Upper lobe of left lung (tissue), 6 donors: ENCODE measurements around the gene SCRN3. TPM values are rescaled to one million over a fixed set of nuclear protein-coding genes. Genes with fewer than 3 reads are reported as not detected.
"Not testable (repeated sequence)": the region's sequence is repeated elsewhere in the genome, so short reads cannot be mapped to it uniquely, and the experiment has no call there.

Source experiments
- ATAC-seq, 2 donors: fragments of 200-7000 bp; cut with Tn5 transposase; one replicate each; pipeline ENCODE4 v1.9.1; 2022; ENCODE audit warnings: mild to moderate bottlenecking in 2 of 2, moderate library complexity in 2 of 2; ENCODE audit not compliant: low FRiP score in 2 of 2
- DNase-seq, 2 donors: peaks; one replicate each; pipeline ENCODE4 v3.0.0-alpha.2; 2019 to 2020
- H3K27ac ChIP-seq, 4 donors: fragments of 200-600 bp; sonication (generic); one replicate each; pipeline ENCODE4 v1.5.1; 2016 to 2019
- H3K27me3 ChIP-seq, 4 donors: fragments of 200-600 bp; sonication (generic); one replicate each; pipeline ENCODE4 v1.5.1; 2017 to 2019
- H3K36me3 ChIP-seq, 4 donors: fragments of 200-600 bp; sonication (generic); one replicate each; pipeline ENCODE4 v1.5.1; 2016 to 2019
- H3K4me1 ChIP-seq, 4 donors: fragments of 200-600 bp; sonication (generic); one replicate each; pipeline ENCODE4 v1.5.1; 2018 to 2019
- H3K4me3 ChIP-seq, 4 donors: fragments of 200-600 bp; sonication (generic); one replicate each; pipeline ENCODE4 v1.5.1; 2017 to 2019; ENCODE audit warnings: mild to moderate bottlenecking in 2 of 4, moderate library complexity in 1 of 4
- H3K9me3 ChIP-seq, 4 donors: fragments of 200-600 bp; sonication (generic); one replicate each; pipeline ENCODE4 v1.5.1; 2018 to 2019
- CTCF ChIP-seq, 6 experiments: fragments of 450-650 bp in 4 of 6; fragments of 200-600 bp in 2 of 6; sonication (generic) in 2 of 6; IDR thresholded peaks; one replicate each; pipeline ENCODE4 v1.5.1; 2016 to 2019; ENCODE audit warnings: antibody characterized with exemption in 6 of 6
- EP300 ChIP-seq, 4 donors: sonication (generic); formaldehyde crosslinking; IDR thresholded peaks; one replicate each; pipeline ENCODE4 v1.5.1; 2017; ENCODE audit warnings: antibody characterized with exemption in 4 of 4, control low read depth in 2 of 4
- POLR2A ChIP-seq, 4 donors: fragments of 450-650 bp; IDR thresholded peaks; one replicate each; pipeline ENCODE4 v1.5.1; 2016 to 2017; ENCODE audit warnings: antibody characterized with exemption in 4 of 4, mild to moderate bottlenecking in 2 of 4
- POLR2AphosphoS5 ChIP-seq, 2 donors: sonication (generic); formaldehyde crosslinking; IDR thresholded peaks; one replicate each; pipeline ENCODE4 v1.5.1; 2017; ENCODE audit warnings: antibody characterized with exemption in 2 of 2
- WGBS, 2 donors: methylation state at CpG; one replicate each; pipeline ENCODE4 v1.1.5; 2017 to 2018; 5-methylcytosine and 5-hydroxymethylcytosine counted together
- total RNA-seq, 6 donors: library from RNA; depleted of rRNA in 4 of 6; stranded (reverse); fragments of >200 nt in 4 of 6; gene quantifications; one replicate each; pipeline versions ENCODE4 v1.1.0 to v1.2.1, GENCODE V29; 2016 to 2021
- donor health status: DM: no; HTN: no; CAD: no; lungs with moderate emphysema.
- donor health status: DM: no; HTN: yes; CAD: no; lungs with severe emphysema.

SCRN3 gene
- total RNA-seq, 6 donors from 2014 or later, result 5.1 to 43.0 (median 21.7) TPM

GRCh38 chr2:174400853-174401252 lies 5.3 kb downstream of the SCRN3 start:
- H3K4me1 ChIP-seq, result peaks cover 0 to 9% (median 4%) of the 10 kb centered on the region in 4 donors
- DNase-seq (no peak), ATAC-seq (no peak)
- H3K4me3 ChIP-seq, result no peak overlapping the region
- H3K27me3 ChIP-seq, result no peaks in the 10 kb centered on the region
- peaks cover 0 to 33% (median 5%) of the 10 kb centered on the region in 4 donors for H3K36me3 ChIP-seq
- TF ChIP-seq POLR2A (IDR thresholded peaks at IDR 0.05) (no peak), POLR2AphosphoS5 (IDR thresholded peaks at IDR 0.05) (no peak), CTCF (IDR thresholded peaks at IDR 0.05) (no peak), EP300 (IDR thresholded peaks at IDR 0.05) (no peak)
- H3K27ac ChIP-seq, result no peak overlapping the region
- no peaks in the 10 kb centered on the region for H3K9me3 ChIP-seq

- H3K4me1 ChIP-seq, result no peaks in the 10 kb centered on the region
- no peak overlapping the region for H3K27ac ChIP-seq
- no peaks in the 10 kb centered on the region for H3K9me3 ChIP-seq
- no peaks in the 10 kb centered on the region for H3K27me3 ChIP-seq
- H3K36me3 ChIP-seq, result peaks cover 0 to 33% (median 5%) of the 10 kb centered on the region in 4 donors
- no peak overlapping the region for H3K4me3 ChIP-seq
- ATAC-seq, result no peak
- TF ChIP-seq POLR2AphosphoS5 (IDR thresholded peaks at IDR 0.05), result no peak
- no peak for TF ChIP-seq EP300 (IDR thresholded peaks at IDR 0.05)
- no peak for TF ChIP-seq POLR2A (IDR thresholded peaks at IDR 0.05)
- no peak for TF ChIP-seq CTCF (IDR thresholded peaks at IDR 0.05)
- no peak for DNase-seq
Observed at GRCh38 chr2:174403628-174404027, 8.1 kb downstream of the SCRN3 start.

- H3K4me1 ChIP-seq, ATAC-seq, H3K9me3 ChIP-seq, DNase-seq, H3K27me3 ChIP-seq, H3K27ac ChIP-seq: not testable (repeated sequence)
- Histone ChIP-seq H3K36me3 (peaks cover 0 to 13% (median 0%) of the 10 kb centered on the region in 4 donors), H3K4me3 (peak overlapping the region in 1 of 4 donors; percentile 18)
- 78 to 93% methylated on average over 3 to 4 of the region's 31 CpGs for WGBS, 2 donors
Observed at GRCh38 chr2:174410039-174410438, 14.5 kb downstream of the SCRN3 start.

- no peak for TF ChIP-seq EP300 (IDR thresholded peaks at IDR 0.05)
- no peak for TF ChIP-seq POLR2AphosphoS5 (IDR thresholded peaks at IDR 0.05)
- no peak for TF ChIP-seq CTCF (IDR thresholded peaks at IDR 0.05)
- TF ChIP-seq POLR2A (IDR thresholded peaks at IDR 0.05), result no peak
- Histone ChIP-seq H3K27me3 (no peaks in the 10 kb centered on the region), H3K4me3 (no peak overlapping the region), H3K4me1 (no peaks in the 10 kb centered on the region), H3K36me3 (peaks cover 0 to 23% (median 0%) of the 10 kb centered on the region in 4 donors), H3K9me3 (no peaks in the 10 kb centered on the region), H3K27ac (no peak overlapping the region)
- no peak for DNase-seq
- ATAC-seq, result no peak
Observed at GRCh38 chr2:174412256-174412655, 16.7 kb downstream of the SCRN3 start.

- Histone ChIP-seq H3K27me3 (no peaks in the 10 kb centered on the region), H3K4me1 (no peaks in the 10 kb centered on the region), H3K36me3 (peaks cover 0 to 20% (median 0%) of the 10 kb centered on the region in 4 donors), H3K4me3 (no peak overlapping the region), H3K27ac (no peak overlapping the region), H3K9me3 (no peaks in the 10 kb centered on the region)
- ATAC-seq (no peak), DNase-seq (no peak)
- WGBS, 2 donors, result 82 to 90% methylated on average over 1 of the region's 1 CpG
- TF ChIP-seq EP300 (IDR thresholded peaks at IDR 0.05) (no peak), CTCF (IDR thresholded peaks at IDR 0.05) (no peak), POLR2AphosphoS5 (IDR thresholded peaks at IDR 0.05) (no peak), POLR2A (IDR thresholded peaks at IDR 0.05) (no peak)
Observed at GRCh38 chr2:174428214-174428613, 32.7 kb downstream of the SCRN3 start.
